HG03108 (cell line): ENCODE measurements around the gene LDB2.
"Not testable (repeated sequence)": the region's sequence is repeated elsewhere in the genome, so short reads cannot be mapped to it uniquely, and the experiment has no call there.

Experiments used
- ATAC-seq: cut with Tn5 transposase; IDR thresholded peaks from one replicate; pipeline ENCODE4 v1.9.1; 2021; ENCODE audit warnings: moderate library complexity; ENCODE audit not compliant: unreplicated experiment

The LDB2 gene

DNA sequence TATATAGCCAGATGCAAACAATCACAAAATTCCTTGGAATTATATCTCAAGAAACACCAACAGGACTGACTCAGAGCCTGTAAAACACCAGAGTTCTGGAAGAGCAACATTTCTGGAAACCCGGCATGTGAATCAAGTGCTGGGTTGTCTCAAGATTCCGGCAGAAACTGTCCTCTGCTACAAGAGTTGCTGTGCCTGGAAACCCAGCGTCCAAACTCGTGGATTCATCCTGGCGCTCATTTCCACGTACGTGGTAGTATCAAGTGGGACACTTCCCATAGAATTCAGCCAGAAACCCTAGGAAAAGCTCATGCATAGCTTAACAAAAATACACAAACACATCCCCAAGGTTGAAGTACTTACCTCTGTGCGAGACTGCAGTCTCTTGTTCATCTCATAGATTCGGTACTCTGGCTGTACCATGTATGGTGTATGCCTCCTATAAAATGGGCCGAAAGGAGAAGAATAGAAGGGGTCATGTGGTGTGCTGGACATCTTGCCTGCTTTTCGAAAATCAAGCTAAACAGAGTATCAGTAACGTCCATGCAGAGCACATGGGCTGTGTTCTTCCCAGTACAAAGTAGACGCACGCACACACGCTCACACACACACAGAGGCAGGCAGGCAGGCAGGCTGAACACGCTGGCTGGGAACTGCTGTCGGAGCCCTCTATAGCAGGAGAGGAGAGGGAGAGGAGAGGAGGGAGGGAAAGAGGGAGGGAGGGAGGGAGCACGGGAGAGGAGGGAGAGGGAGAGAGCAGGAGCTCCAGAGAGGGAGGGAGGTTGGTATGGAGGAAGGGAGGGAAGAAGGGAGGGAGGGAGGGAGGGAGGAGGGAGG, at the start of gene LDB2:
Gene LDB2 (minus strand): TSS at position 655 of the 837 bp plus-strand sequence.
- no peak for ATAC-seq

DNA sequence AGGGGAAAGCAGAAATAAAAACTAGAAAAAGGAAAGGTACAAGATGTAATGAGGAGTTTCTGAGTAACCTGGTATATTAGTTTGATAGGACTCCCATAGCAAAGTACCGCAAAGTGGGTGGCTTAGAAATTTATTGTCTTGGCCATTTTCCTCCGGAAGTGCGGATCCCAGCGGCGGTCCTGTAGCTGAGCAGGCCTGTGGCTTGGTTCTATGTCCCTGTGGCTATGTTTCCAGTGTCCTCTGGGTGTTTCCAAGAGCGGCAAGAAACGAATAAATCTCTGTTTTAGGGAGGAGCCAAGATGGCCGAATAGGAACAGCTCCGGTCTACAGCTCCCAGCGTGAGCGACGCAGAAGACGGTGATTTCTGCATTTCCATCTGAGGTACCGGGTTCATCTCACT, 44.0 kb upstream of the LDB2 start:
- ATAC-seq = no peak

GRCh38 chr4:16939178-16939577, 40.7 kb upstream of the LDB2 start:
- ATAC-seq = no peak

- no peak for ATAC-seq
Measured at GRCh38 chr4:16938512-16939040, 40.1 kb upstream of the LDB2 start.

DNA sequence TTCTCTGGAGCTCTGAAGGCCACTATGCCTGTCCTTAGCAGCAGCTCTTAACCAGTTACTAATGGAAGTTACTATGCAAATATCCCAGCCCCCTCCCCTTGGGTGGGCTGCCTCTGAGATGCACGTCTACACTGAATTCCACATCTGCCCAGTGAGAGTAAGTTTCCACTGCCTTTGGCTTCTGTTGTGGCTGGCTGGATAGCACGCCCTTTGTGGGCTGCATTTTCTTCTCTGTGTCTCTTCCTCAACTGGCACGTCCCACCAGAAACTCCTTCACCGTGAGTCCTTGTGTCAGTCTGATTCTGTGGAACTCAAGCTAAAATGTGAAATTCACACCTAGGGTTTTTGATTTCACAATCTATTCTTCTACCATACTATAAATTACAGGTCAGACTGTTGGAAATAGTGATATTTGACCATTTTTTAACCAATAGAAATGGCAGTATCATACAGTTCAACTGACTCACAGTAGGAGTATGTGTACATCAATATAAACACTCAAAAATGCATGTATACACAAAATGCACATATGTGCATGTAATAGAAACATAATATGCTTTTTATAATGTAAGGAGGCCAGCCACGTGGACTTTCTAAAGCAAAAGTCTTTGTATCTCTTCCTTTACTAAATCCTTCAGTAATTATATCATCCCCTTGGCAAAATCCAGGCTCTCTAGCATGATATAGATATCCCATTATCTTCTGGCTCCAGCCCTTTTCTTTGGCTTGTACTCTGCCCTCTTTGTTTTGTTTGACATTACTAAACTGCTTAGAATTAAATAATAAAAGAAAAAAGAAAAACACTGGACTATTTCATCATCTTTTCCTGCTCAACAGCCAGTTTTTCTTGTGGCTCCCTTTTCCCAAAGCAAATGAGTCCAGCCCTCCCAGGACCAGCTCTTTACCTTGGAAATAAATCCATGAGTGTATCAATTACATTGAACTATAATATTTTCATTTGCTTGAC, 33.2 kb upstream of the LDB2 start:
- no peak for ATAC-seq

- no peak for ATAC-seq
Measured at GRCh38 chr4:16926214-16926613, 27.8 kb upstream of the LDB2 start.

DNA sequence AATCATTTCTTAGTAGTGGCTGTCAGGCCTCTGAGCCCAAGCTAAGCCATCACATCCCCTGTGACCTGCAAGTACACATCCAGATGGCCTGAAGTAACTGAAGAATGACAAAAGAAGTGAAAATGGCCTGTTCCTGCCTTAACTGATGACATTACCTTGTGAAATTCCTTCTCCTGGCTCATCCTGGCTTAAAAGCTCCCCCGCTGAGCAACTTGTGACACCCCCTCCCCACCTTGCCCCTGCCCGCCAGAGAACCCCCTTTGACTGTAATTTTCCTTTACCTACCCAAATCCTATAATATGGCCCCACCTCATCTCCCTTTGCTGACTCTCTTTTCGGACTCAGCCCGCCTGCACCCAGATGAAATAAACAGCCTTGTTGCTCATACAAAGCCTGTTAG, 20.3 kb upstream of the LDB2 start:
- ATAC-seq = not testable (repeated sequence)

DNA sequence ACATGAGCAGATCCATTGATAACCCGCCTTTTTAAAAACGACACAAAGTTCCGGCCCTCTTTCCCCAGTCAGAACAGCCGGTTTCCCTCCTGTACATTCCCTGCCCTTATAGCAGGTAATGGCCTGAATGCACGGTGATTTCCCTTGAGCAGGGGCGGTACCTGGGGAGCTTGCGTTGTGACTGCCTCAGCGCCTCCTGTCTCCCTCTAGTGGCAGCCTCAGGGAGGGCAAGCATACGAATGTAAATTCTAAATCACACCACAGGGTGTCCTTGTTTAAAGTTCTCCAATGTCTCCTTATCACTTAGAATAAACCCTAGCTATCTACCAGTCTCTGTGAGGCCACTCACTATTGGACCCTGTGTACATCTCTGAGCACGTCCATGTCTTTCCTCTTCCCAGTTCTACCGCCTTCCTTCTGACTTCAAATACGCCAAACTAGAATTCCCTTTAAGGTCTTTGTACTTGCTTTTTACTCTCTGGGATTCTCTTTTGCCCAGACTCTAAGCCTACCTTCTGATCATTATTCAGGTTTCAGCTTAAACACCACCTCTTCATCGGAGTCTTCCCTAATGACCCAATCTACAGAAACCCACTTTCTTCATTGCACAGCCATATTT, 18.4 kb upstream of the LDB2 start:
- ATAC-seq = peak; percentile 96

GRCh38 chr4:16916031-16916430, 17.6 kb upstream of the LDB2 start:
- no peak for ATAC-seq

DNA sequence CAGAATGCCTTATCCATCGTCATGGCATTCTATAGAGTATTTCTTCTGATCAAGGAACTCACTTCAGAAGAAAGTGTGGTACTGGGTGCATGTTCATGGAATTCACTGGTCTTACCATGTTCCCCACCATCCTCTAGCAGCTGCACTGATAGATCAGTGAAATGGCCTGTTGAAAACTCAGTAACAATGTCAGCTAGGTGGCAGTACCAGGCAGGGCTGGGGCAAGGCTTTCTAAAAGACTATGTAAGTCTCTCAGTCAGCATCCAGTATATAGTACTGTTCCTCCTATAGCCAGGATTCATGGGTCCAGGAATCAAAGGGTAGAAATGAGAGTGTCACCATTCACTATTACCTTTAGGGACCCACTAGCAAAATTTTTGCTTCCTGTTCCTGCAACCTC, 15.8 kb upstream of the LDB2 start:
- no peak for ATAC-seq

- no peak for ATAC-seq
Measured at GRCh38 chr4:16912896-16913295, 14.5 kb upstream of the LDB2 start.

DNA sequence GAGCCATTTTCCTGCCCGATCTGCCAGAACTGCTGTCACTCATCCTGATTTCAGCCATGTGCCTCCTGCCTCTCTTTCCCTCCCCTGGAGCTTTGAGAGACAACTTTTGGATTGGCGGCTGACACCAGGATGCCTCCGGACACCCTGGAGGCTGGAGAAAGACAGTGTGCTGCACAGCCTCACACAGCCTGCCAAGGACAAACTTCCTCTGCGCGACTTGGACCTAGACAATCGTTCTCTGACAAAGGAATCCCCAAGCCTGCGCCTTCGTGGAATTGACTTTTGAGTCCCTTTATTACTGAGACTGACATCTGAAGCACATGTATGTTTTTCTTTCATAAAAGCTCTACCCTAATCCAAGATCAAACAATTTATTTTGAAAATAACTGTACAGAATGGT, 10.8 kb upstream of the LDB2 start:
- ATAC-seq = no peak

DNA sequence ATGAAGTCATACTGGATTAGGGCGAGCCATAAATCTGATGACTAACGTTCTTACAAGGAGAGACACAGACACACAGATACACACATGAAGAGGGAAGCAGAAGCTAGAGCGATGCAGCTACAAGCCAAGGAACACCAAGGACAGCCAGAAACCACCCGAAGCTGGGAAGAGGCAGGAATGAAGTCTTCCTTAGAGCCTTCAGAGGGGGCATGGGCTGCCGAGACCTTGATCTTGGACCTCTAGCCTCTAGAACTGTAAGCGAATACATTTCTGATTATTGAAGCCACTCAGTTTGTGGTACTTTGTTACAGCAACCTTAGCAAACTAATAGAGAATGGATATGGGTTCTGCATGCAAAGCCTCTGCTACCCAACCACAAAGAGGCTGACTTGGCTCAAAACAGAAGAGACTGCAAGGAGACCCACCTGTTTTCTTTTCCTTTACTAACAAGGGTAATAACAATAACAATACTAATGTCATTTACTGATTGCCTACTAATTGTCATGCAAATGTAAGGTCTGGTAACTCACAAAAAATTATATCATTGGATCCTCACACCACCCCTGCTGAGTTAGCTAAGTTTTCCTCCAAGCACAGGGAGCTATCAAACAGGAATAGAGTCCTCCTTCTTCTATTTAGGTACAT, 10.1 kb upstream of the LDB2 start:
- ATAC-seq = no peak

DNA sequence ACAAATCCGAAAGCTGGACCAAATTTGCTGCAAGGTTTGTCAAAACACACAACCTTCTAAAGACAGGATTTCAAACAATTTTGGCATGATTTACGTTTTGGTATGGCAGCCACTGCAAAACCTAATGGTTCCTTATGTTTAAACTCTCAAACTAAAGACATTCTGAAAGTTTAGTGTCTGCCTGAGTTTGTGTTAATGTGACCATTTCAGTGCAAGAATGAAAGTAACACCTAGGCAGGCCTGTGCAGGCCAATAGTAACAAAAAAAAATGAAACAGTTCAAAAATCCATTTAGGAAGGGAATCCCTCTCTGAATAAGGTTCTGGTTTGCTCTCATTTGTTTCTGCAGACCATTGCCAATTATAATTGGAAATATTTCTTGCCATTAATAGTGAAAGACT, 1.9 kb upstream of the LDB2 start:
- ATAC-seq = no peak

DNA sequence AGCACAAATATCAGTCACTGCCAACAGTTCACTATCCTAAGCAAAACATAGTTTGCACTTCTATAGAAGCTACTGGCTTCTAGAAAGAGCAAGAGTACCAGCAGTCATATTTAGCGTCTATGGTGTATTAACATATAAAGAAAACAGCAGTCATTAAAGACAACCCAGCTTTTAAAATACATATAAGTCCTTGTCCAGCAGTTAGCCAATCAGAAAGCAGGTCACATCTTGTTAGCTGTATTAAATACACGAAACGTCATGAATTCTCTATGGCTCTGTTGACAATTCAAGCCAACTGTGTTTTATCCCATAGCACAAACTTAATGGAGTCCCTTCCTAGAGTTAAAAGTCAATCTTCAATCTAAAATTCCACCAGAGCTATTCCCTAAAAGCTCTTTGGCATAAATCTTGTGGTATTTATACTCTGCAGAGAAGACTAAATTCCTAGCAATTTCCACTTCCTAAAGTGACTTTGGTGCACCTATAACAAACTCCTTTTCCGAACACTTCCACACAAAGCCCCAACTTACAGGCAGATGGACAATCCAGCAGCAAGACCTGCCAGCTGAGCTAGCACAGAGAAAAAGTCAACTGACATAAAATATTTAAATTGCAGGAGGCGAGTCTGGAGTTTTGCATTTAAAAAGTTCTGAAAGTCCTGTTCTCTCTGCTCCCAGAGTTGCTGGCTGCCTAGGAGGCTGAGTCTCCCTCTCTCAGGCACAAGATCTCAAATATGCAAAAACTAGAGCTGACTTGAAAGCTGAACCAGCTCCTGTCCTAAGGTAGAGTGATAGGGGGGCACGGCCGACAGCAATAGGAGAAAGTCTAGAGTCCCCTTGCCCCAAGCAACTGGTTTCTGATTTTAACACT, 1.3 kb downstream of the LDB2 start:
- ATAC-seq = no peak

- ATAC-seq = no peak
Measured at GRCh38 chr4:16894406-16894805, 4.0 kb downstream of the LDB2 start.

DNA sequence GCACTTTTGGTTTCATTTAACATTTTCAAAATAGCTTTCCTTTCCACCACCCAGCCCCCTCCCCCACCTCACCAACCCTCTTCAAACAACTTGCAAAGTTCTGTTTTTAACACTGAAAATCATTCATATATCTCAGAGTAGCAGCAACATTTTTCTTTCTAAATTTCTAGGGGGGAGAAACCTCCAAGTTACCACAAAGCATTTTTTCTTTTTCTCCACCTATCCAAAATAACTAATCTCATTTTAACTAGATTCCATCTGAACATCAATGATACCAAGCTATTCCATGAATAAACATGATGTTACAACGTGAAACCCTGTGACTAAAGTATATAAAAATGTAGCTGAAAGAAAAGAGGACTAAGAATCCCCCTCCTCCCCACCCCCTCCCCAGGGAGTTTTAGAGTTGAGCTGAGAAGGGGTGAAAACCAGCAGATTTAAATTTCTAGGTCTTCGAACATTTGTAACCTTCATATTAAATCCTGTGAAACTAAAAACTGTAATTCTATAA, 5.2 kb downstream of the LDB2 start:
- ATAC-seq = no peak

DNA sequence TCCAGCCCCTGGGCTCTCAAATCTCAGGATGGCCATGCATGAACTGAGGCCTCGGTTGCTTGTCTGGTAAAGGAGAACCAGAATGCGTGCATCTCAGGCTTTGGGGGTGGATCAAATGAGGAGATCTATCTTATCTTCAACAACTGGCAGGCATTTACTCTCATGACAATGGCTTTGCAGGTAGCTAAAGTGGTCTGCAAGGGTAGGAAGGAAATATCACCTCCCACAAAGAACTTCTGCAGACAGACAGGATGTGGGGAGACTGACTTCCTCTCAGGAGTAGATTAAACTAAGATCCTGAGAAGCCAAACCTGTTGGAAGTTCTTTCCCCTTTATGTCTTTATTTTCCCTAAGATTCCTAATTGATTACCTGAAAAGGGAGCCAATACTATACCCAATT, 7.8 kb downstream of the LDB2 start:
- ATAC-seq = no peak

GRCh38 chr4:16889945-16890344, 8.5 kb downstream of the LDB2 start:
- ATAC-seq = no peak

- ATAC-seq = no peak
Measured at GRCh38 chr4:16887887-16888286, 10.6 kb downstream of the LDB2 start.
